Astrocyte (in vitro differentiated cells and primary cell): ENCODE measurements around the gene MAX. TPM values are rescaled to one million over a fixed set of nuclear protein-coding genes. Genes with fewer than 3 reads are reported as not detected.

ENCODE experiments used
- DNase-seq: peaks from one replicate; pipeline ENCODE4 v3.0.0-alpha.2; 2010; ENCODE audit warnings: low read depth
- FAIRE-seq: peaks from 2 replicates; lab custom pipeline; 2011; peaks lifted over from hg19 to GRCh38; lab: Jason Lieb, UNC
- H2AFZ ChIP-seq: 2 replicates; pipeline ENCODE4 v1.6.0; 2012; ENCODE audit warnings: low read depth, low read length, inconsistent platforms
- H3K27ac ChIP-seq: 2 replicates; pipeline ENCODE4 v1.5.1; 2011; ENCODE audit warnings: low read depth, low read length, inconsistent platforms
- H3K27me3 ChIP-seq: 2 replicates; pipeline ENCODE4 v1.6.0; 2011; ENCODE audit warnings: low read length, inconsistent platforms; ENCODE audit not compliant: insufficient read depth
- H3K36me3 ChIP-seq: 2 replicates; pipeline ENCODE4 v1.5.1; 2011; ENCODE audit warnings: low read length, inconsistent platforms; ENCODE audit not compliant: insufficient read depth
- H3K4me1 ChIP-seq: 2 replicates; pipeline ENCODE4 v1.5.1; 2011; ENCODE audit warnings: low read length, inconsistent platforms; ENCODE audit not compliant: insufficient read depth
- H3K4me2 ChIP-seq: 2 replicates; pipeline ENCODE4 v1.6.0; 2012; ENCODE audit warnings: low read length, inconsistent platforms
- H3K4me3 ChIP-seq: 2 replicates; pipeline ENCODE4 v1.5.1; 2011; ENCODE audit warnings: low read depth, mild to moderate bottlenecking, low read length, inconsistent platforms; ENCODE audit not compliant: insufficient read depth
- H3K79me2 ChIP-seq: 2 replicates; pipeline ENCODE4 v1.6.0; 2012; ENCODE audit warnings: mild to moderate bottlenecking, low read length, inconsistent platforms; ENCODE audit not compliant: insufficient read depth
- H3K9ac ChIP-seq: 2 replicates; pipeline ENCODE4 v1.6.0; 2012; ENCODE audit warnings: mild to moderate bottlenecking, low read length, inconsistent platforms
- H3K9me3 ChIP-seq: 2 replicates; pipeline ENCODE4 v1.5.1; 2012; ENCODE audit warnings: low read depth, mild to moderate bottlenecking, low read length, inconsistent platforms; ENCODE audit not compliant: insufficient read depth
- H4K20me1 ChIP-seq: 2 replicates; pipeline ENCODE4 v1.6.0; 2012; ENCODE audit warnings: low read length, inconsistent platforms; ENCODE audit not compliant: insufficient read depth
- H3K27ac Mint-ChIP-seq: one replicate; pipeline ENCODE4 v1.8.0; 2021; ENCODE audit warnings: mild to moderate bottlenecking, mixed read lengths; ENCODE audit not compliant: unreplicated experiment
- H3K27me3 Mint-ChIP-seq: one replicate; pipeline ENCODE4 v1.8.0; 2021; ENCODE audit warnings: low read depth, mixed read lengths; ENCODE audit not compliant: unreplicated experiment
- H3K36me3 Mint-ChIP-seq: one replicate; pipeline ENCODE4 v1.8.0; 2021; ENCODE audit warnings: low read depth, mixed read lengths; ENCODE audit not compliant: unreplicated experiment
- H3K4me1 Mint-ChIP-seq: one replicate; pipeline ENCODE4 v1.8.0; 2021; ENCODE audit warnings: low read depth, mixed read lengths; ENCODE audit not compliant: unreplicated experiment
- H3K4me3 Mint-ChIP-seq: one replicate; pipeline ENCODE4 v1.8.0; 2021; ENCODE audit warnings: mild to moderate bottlenecking, moderate library complexity, mixed read lengths; ENCODE audit not compliant: unreplicated experiment
- H3K9me3 Mint-ChIP-seq: one replicate; pipeline ENCODE4 v1.8.0; 2021; ENCODE audit warnings: mild to moderate bottlenecking, mixed read lengths; ENCODE audit not compliant: unreplicated experiment
- EZH2 ChIP-seq: IDR thresholded peaks from 2 replicates; pipeline ENCODE4 v1.6.1; 2012; ENCODE audit warnings: mild to moderate bottlenecking, low read length, inconsistent platforms; ENCODE audit not compliant: insufficient read depth
- total RNA-seq: library from RNA; stranded (reverse); gene quantifications from 2 replicates; pipeline ENCODE4 v1.2.1, GENCODE V29; 2021
- TF ChIP-seq, protein P1 (sequence below): IDR thresholded peaks from 2 replicates; pipeline ENCODE4 v1.5.1; 2011; ENCODE audit warnings: low read depth, mild to moderate bottlenecking, inconsistent platforms, low read length, moderate library complexity; ENCODE audit not compliant: insufficient read depth

Gene MAX
- total RNA-seq, 1 donor from 2014 or later = 113 TPM

DNA sequence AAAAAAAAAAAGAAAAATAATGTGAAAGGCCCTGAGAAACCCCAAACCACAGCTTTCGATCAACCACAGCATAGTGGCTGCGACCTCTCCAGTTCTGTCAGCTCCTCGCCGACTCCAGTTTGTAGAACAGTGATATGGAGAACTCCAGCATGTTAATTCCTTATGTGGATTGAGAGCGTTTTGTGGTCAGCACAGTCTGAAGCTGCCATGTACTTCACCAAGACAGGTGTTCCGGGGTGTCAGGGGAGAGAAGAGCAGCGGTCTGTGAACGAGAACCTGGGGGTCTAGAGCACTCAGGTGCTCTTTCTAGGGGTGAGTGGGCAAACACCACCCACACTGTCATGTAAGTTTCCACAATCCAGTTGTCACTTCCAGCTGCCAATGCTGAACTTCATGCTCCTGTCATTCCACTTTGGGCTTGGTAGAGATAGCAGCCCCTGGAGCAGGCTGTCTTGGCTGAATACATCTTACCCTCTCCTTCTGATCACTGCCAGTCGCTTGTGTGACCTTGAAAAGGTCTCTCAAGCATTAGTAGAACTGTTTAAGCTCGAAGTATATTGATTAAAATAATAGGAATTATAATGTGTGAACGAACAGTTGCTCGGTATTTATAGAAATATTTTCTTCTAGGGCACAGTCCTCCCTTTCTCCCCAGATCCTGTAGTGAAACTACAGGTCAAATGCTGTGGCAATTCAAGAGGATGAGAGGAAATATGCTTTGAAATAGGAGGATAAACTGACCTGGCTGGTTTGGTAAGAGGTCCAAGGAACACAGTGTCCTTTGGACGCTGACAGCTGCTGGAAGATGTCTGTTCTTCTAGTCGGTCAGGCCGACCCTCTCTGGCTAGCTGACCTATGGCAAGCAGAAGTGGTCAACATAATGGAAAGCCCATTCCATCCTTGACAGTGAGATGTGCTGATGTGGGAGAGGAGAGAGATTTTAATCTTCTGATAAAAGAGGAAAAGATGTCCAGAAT, 15.7 kb upstream of the MAX start:
- no peak overlapping the region for H2AFZ ChIP-seq
- no peaks in the 10 kb centered on the region for H4K20me1 ChIP-seq
- no peaks in the 10 kb centered on the region for H3K27me3 ChIP-seq
- no peaks in the 10 kb centered on the region for H3K9me3 ChIP-seq
- Mint-ChIP-seq H3K36me3 (no peaks in the 10 kb centered on the region), H3K4me3 (no peak overlapping the region), H3K27me3 (peaks cover 10% of the 10 kb centered on the region), H3K27ac (no peak overlapping the region), H3K9me3 (no peaks in the 10 kb centered on the region), H3K4me1 (no peaks in the 10 kb centered on the region)
- H3K36me3 ChIP-seq = no peaks in the 10 kb centered on the region
- no peak overlapping the region for H3K4me3 ChIP-seq
- DNase-seq (no peak), FAIRE-seq (no peak)
- H3K4me1 ChIP-seq = no peaks in the 10 kb centered on the region
- H3K79me2 ChIP-seq = no peaks in the 10 kb centered on the region
- H3K4me2 ChIP-seq = no peak overlapping the region
- no peak for TF ChIP-seq EZH2
- TF ChIP-seq, protein P1, sequence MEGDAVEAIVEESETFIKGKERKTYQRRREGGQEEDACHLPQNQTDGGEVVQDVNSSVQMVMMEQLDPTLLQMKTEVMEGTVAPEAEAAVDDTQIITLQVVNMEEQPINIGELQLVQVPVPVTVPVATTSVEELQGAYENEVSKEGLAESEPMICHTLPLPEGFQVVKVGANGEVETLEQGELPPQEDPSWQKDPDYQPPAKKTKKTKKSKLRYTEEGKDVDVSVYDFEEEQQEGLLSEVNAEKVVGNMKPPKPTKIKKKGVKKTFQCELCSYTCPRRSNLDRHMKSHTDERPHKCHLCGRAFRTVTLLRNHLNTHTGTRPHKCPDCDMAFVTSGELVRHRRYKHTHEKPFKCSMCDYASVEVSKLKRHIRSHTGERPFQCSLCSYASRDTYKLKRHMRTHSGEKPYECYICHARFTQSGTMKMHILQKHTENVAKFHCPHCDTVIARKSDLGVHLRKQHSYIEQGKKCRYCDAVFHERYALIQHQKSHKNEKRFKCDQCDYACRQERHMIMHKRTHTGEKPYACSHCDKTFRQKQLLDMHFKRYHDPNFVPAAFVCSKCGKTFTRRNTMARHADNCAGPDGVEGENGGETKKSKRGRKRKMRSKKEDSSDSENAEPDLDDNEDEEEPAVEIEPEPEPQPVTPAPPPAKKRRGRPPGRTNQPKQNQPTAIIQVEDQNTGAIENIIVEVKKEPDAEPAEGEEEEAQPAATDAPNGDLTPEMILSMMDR = no peak
- H3K9ac ChIP-seq = no peak overlapping the region
- no peak overlapping the region for H3K27ac ChIP-seq

DNA sequence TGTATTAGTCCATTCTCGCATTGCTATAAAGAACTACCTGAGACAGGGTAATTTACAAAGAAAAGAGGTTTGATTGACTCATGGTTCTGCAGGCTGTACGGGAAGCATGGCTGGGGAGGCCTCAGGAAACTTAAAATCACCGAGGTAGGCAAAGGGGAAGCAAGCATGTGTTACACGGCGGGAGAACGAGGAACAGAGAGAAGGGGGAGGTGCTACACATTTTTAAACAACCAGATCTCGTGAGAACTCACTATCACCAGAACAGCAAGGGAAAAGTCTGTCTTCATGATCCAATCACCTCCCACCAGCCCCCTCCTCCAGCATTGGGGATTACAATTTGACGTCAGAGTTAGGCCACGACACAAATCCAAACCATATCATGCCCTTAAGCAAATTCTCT, 13.3 kb upstream of the MAX start:
- Histone ChIP-seq H3K4me3 (no peak overlapping the region), H4K20me1 (no peaks in the 10 kb centered on the region), H3K4me1 (no peaks in the 10 kb centered on the region), H3K27me3 (no peaks in the 10 kb centered on the region), H3K9ac (no peak overlapping the region), H2AFZ (no peak overlapping the region), H3K27ac (no peak overlapping the region), H3K79me2 (no peaks in the 10 kb centered on the region), H3K36me3 (no peaks in the 10 kb centered on the region), H3K9me3 (no peaks in the 10 kb centered on the region), H3K4me2 (no peak overlapping the region)
- no peaks in the 10 kb centered on the region for H3K9me3 Mint-ChIP-seq
- H3K27me3 Mint-ChIP-seq = peaks cover 9% of the 10 kb centered on the region
- no peaks in the 10 kb centered on the region for H3K36me3 Mint-ChIP-seq
- DNase-seq (no peak), FAIRE-seq (no peak)
- TF ChIP-seq, protein P1 = no peak
- no peak for TF ChIP-seq EZH2
- H3K4me3 Mint-ChIP-seq = no peak overlapping the region
- H3K27ac Mint-ChIP-seq = no peak overlapping the region
- no peaks in the 10 kb centered on the region for H3K4me1 Mint-ChIP-seq

DNA sequence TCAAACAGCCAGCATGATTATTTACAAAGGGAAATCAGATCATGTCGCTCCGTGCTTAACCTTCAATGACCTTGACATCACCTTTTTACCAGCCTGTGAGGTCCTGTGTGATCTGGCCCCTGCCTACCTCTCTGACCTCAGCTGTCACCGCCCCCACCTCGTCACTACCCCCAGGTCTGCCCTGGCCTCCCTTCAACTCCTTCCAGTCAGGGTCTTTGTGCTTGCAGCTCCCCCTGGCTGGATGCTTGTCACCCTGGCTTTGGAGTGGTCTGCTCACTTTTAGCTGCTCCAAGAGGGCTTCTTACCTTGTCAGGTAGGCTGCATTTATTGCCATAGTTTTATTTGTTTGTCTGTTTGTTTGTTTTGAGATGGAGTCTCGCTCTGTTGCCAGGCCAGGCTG, 8.2 kb upstream of the MAX start:
- no peaks in the 10 kb centered on the region for H4K20me1 ChIP-seq
- H3K9me3 ChIP-seq = no peaks in the 10 kb centered on the region
- no peaks in the 10 kb centered on the region for H3K36me3 Mint-ChIP-seq
- H2AFZ ChIP-seq = no peak overlapping the region
- H3K27me3 ChIP-seq = no peaks in the 10 kb centered on the region
- no peak overlapping the region for H3K9ac ChIP-seq
- no peak overlapping the region for H3K27ac Mint-ChIP-seq
- FAIRE-seq (no peak), DNase-seq (no peak)
- no peaks in the 10 kb centered on the region for H3K79me2 ChIP-seq
- TF ChIP-seq EZH2 = no peak
- TF ChIP-seq, protein P1 = no peak
- no peak overlapping the region for H3K4me3 Mint-ChIP-seq
- H3K4me1 Mint-ChIP-seq = peaks cover 2% of the 10 kb centered on the region
- H3K27ac ChIP-seq = no peak overlapping the region
- H3K4me1 ChIP-seq = no peaks in the 10 kb centered on the region
- peaks cover 3% of the 10 kb centered on the region for H3K9me3 Mint-ChIP-seq
- no peak overlapping the region for H3K4me3 ChIP-seq
- peaks cover 9% of the 10 kb centered on the region for H3K27me3 Mint-ChIP-seq
- no peak overlapping the region for H3K4me2 ChIP-seq
- no peaks in the 10 kb centered on the region for H3K36me3 ChIP-seq
